ENCODE data around the gene GPAT3.
"Not testable (repeated sequence)": the region's sequence is repeated elsewhere in the genome, so short reads cannot be mapped to it uniquely, and the experiment has no call there.

Gene GPAT3

GRCh38 chr4:83552083-83552482 lies 16.2 kb downstream of the GPAT3 start:
- DNase-seq (ENCODE audit: low read depth in 2 of 2), result no peak

- no peak for DNase-seq (ENCODE audit: low read depth in 2 of 2)
Observed at GRCh38 chr4:83552924-83553323, 17.0 kb downstream of the GPAT3 start.

GRCh38 chr4:83556006-83556707 lies 20.2 kb downstream of the GPAT3 start:
- DNase-seq (ENCODE audit: low read depth in 2 of 2), result no peak

GRCh38 chr4:83556816-83557215 lies 20.9 kb downstream of the GPAT3 start:
- DNase-seq (ENCODE audit: low read depth in 2 of 2), result no peak

GRCh38 chr4:83558059-83558653 lies 22.2 kb downstream of the GPAT3 start:
- no peak for DNase-seq (ENCODE audit: low read depth in 2 of 2)

- no peak for DNase-seq (ENCODE audit: low read depth in 2 of 2)
Observed at GRCh38 chr4:83558680-83559079, 22.8 kb downstream of the GPAT3 start.

GRCh38 chr4:83560523-83560922 lies 24.6 kb downstream of the GPAT3 start:
- DNase-seq (ENCODE audit: low read depth in 2 of 2), result no peak

- peak in 1 of 2 donors; percentile 3 for DNase-seq (ENCODE audit: low read depth in 2 of 2)
Observed at GRCh38 chr4:83561381-83561780, 25.5 kb downstream of the GPAT3 start.

GRCh38 chr4:83563998-83564397 lies 28.1 kb downstream of the GPAT3 start:
- no peak for DNase-seq (ENCODE audit: low read depth in 2 of 2)

- no peak for DNase-seq (ENCODE audit: low read depth in 2 of 2)
Observed at GRCh38 chr4:83568062-83568461, 32.2 kb downstream of the GPAT3 start.

GRCh38 chr4:83569429-83569828 lies 33.5 kb downstream of the GPAT3 start:
- DNase-seq (ENCODE audit: low read depth in 2 of 2), result no peak

GRCh38 chr4:83569987-83570386 lies 34.1 kb downstream of the GPAT3 start:
- DNase-seq (ENCODE audit: low read depth in 2 of 2), result no peak

- DNase-seq (ENCODE audit: low read depth in 2 of 2), result no peak
Observed at GRCh38 chr4:83572848-83573247, 36.9 kb downstream of the GPAT3 start.

GRCh38 chr4:83574247-83574646 lies 38.3 kb downstream of the GPAT3 start:
- no peak for DNase-seq (ENCODE audit: low read depth in 2 of 2)

- not testable (repeated sequence) for DNase-seq (ENCODE audit: low read depth in 2 of 2)
Observed at GRCh38 chr4:83576237-83576636, 40.3 kb downstream of the GPAT3 start.

GRCh38 chr4:83581411-83582288 lies 45.7 kb downstream of the GPAT3 start:
- DNase-seq (ENCODE audit: low read depth in 2 of 2), result no peak

GRCh38 chr4:83582289-83582785 lies 46.4 kb downstream of the GPAT3 start:
- no peak for DNase-seq (ENCODE audit: low read depth in 2 of 2)

- DNase-seq (ENCODE audit: low read depth in 2 of 2), result no peak
Observed at GRCh38 chr4:83585982-83586508, 50.1 kb downstream of the GPAT3 start.

GRCh38 chr4:83589279-83589678 lies 53.4 kb downstream of the GPAT3 start:
- no peak for DNase-seq (ENCODE audit: low read depth in 2 of 2)

GRCh38 chr4:83591056-83591455 lies 55.1 kb downstream of the GPAT3 start:
- no peak for DNase-seq (ENCODE audit: low read depth in 2 of 2)

GRCh38 chr4:83591730-83592129 lies 55.8 kb downstream of the GPAT3 start:
- DNase-seq (ENCODE audit: low read depth in 2 of 2), result no peak

GRCh38 chr4:83599183-83599582 lies 63.3 kb downstream of the GPAT3 start:
- DNase-seq (ENCODE audit: low read depth in 2 of 2), result no peak
